HUES6 (cell line): ENCODE results near the gene BRSK2.

Experiments
- H3K27ac ChIP-seq: 2 replicates; pipeline ENCODE4 v1.7.0; 2013; ENCODE audit warnings: low read depth, mild to moderate bottlenecking, low read length, inconsistent platforms
- H3K27me3 ChIP-seq: 2 replicates; pipeline ENCODE4 v1.6.1; 2013; ENCODE audit warnings: low read length; ENCODE audit not compliant: control insufficient read depth, insufficient read depth
- H3K36me3 ChIP-seq: 2 replicates; pipeline ENCODE4 v1.6.1; 2013; ENCODE audit warnings: low read length; ENCODE audit not compliant: control insufficient read depth, insufficient read depth
- H3K4me1 ChIP-seq: 2 replicates; pipeline ENCODE4 v1.6.1; 2013; ENCODE audit warnings: low read length; ENCODE audit not compliant: control insufficient read depth, insufficient read depth
- H3K4me3 ChIP-seq: 2 replicates; pipeline ENCODE4 v1.5.1; 2013; ENCODE audit warnings: low read depth, low read length
- H3K9ac ChIP-seq: one replicate; pipeline ENCODE4 v1.6.1; 2013; ENCODE audit warnings: mild to moderate bottlenecking, low read length
- H3K9me3 ChIP-seq: 2 replicates; pipeline ENCODE4 v1.6.1; 2013; ENCODE audit warnings: low read depth, low read length; ENCODE audit not compliant: control insufficient read depth, insufficient read depth

Gene BRSK2

GRCh38 chr11:1481861-1482441 is 92.2 kb downstream of the BRSK2 start:
- no peaks in the 10 kb centered on the region for H3K27me3 ChIP-seq
- H3K9me3 ChIP-seq, result no peaks in the 10 kb centered on the region
- peaks cover 5% of the 10 kb centered on the region; the same call in 1 of the 2 replicates for H3K36me3 ChIP-seq
- H3K27ac ChIP-seq, result peak overlapping the region; percentile 31; the same call in 1 of the 2 replicates
- H3K4me1 ChIP-seq, result peaks cover 7% of the 10 kb centered on the region; the same call in 1 of the 2 replicates
- H3K4me3 ChIP-seq, result no peak overlapping the region
- no peak overlapping the region for H3K9ac ChIP-seq

DNA sequence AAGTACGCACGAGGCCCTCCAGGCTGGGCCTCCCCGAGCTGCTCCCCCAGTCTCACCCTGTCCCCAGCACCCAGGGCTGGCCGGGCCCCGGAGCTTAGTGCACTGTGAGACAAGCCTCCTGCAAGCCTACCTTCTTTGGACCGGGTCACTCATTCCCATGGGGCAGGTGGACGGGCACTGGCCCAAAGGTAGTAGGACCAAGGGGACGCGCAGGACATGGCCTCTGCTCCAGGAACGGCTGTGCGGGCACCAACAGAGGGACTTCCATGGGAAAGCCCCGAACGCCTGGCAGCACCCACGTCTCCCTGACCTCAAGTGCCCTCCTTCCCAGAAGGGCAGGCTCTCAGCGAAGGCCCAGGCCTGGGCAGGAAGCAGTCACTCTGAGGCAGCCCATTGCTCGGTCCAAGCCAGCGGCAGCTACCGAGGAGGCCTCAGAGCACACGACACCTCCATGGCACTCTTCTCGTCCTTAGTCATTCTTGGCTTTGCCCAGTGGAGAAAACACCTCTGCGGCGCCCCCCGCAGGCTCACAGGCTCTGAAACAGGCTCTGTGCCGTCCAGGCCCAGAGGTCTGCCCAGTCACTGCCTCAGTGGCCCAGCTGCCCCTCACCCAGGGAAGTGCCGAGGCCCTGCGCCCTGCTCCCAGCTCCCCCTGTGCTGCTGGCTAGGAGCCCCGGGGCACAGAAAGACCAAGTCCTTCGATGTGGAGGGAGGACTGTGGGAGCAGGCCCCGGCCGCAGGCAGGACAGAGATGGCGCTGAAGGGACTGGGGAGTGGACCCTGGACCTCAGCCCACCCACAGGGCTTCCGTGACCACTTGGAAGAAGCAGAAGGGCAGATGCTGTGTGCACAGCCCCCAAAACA is 93.1 kb downstream of the BRSK2 start:
- Histone ChIP-seq H3K27me3 (no peaks in the 10 kb centered on the region), H3K4me3 (no peak overlapping the region), H3K4me1 (peaks cover 9% of the 10 kb centered on the region; the same call in 1 of the 2 replicates), H3K27ac (peak overlapping the region; percentile 31; the same call in 1 of the 2 replicates), H3K9ac (no peak overlapping the region), H3K9me3 (no peaks in the 10 kb centered on the region), H3K36me3 (peaks cover 5% of the 10 kb centered on the region; the same call in 1 of the 2 replicates)

GRCh38 chr11:1483445-1483961 is 93.8 kb downstream of the BRSK2 start:
- Histone ChIP-seq H3K27me3 (no peaks in the 10 kb centered on the region), H3K9ac (no peak overlapping the region), H3K4me3 (no peak overlapping the region), H3K27ac (no peak overlapping the region), H3K36me3 (peaks cover 3% of the 10 kb centered on the region; the same call in 1 of the 2 replicates), H3K4me1 (peaks cover 9% of the 10 kb centered on the region; the same call in 1 of the 2 replicates), H3K9me3 (no peaks in the 10 kb centered on the region)

DNA sequence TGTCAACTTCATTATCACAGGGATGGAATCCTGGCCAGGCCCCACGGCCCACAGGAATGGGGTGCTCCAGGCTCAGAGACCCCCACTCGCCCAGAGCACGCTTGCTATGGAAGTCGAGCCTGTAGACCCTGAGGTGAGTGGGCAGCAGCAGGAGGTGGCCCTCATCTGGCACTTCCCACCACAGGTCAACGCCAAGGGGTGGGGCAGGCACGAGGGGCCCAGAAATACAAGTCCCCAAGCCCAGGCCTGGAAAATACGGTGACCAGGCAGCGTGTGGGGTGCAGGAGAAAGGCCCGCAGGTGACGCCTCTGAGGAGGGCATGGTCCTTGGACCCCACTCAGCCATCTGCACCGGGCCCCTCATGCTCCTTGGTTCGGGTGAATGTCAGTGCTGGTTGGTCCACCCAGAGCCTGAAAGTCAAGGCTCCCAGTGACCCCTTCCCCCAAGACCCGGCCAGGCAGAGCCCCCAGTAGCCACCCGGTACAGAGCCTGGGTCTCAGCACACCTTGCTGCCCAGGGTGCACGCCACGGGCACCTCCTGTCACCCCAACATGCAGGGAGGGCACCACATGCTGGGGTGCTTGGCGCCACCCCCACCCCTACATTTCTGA is 94.4 kb downstream of the BRSK2 start:
- Histone ChIP-seq H3K9ac (no peak overlapping the region), H3K27ac (no peak overlapping the region), H3K4me1 (peaks cover 9% of the 10 kb centered on the region; the same call in 1 of the 2 replicates), H3K4me3 (no peak overlapping the region), H3K27me3 (no peaks in the 10 kb centered on the region), H3K36me3 (peaks cover 3% of the 10 kb centered on the region; the same call in 1 of the 2 replicates), H3K9me3 (no peaks in the 10 kb centered on the region)

GRCh38 chr11:1484695-1485503 is 95.2 kb downstream of the BRSK2 start:
- Histone ChIP-seq H3K9me3 (no peaks in the 10 kb centered on the region), H3K27ac (no peak overlapping the region), H3K4me3 (no peak overlapping the region), H3K36me3 (peaks cover 3% of the 10 kb centered on the region; the same call in 1 of the 2 replicates), H3K9ac (no peak overlapping the region), H3K4me1 (peaks cover 9% of the 10 kb centered on the region; the same call in 1 of the 2 replicates), H3K27me3 (no peaks in the 10 kb centered on the region)

- Histone ChIP-seq H3K9ac (no peak overlapping the region), H3K27me3 (no peaks in the 10 kb centered on the region), H3K4me3 (no peak overlapping the region), H3K27ac (no peak overlapping the region), H3K9me3 (no peaks in the 10 kb centered on the region), H3K36me3 (no peaks in the 10 kb centered on the region; the same call in 1 of the 2 replicates), H3K4me1 (peaks cover 9% of the 10 kb centered on the region; the same call in 1 of the 2 replicates)
These were observed 95.8 kb downstream of the BRSK2 start for GRCh38 chr11:1485504-1485885.

DNA sequence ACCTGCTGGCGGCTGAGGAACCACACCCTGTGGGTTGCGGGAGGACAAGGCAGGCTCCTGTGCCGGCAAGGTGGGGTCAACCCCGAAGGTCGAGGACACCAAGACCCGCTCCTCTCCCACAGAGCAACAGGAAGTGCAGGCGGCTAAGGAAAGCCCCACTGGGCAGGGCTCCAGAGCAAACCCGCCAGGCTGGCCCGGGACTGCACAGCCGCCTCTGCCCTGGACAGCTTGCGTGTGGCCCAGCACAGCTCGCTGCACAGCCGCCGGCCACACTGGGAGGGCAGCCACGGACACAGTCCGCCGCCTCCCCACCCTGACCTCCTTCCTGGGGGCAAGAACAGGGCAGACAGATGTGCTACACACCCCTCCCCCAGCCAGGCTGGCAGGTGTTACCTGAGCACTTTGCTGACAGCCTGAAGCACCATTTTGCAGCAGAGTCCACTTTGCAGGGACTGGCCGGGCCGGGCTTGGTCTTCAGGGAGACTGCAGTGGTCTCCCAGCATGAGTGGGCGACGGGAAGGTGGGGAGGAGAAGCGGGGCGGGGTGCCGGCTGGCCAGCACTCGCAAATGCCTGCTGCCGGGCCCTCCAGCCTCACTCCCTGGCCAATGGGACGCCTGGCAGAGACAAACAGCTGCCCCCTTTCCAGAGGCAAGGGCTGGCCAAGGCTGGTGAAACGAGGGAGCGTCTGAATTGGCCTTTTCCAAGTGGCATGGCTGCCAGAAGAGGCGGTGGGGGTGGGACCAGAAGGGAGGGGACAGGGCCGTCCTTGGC is 96.5 kb downstream of the BRSK2 start, which contains the start of gene MOB2:
TSS of gene MOB2 (minus strand) at position 726 of the 772 bp plus-strand sequence. CDS start at position 503, 223 bp downstream.
- Histone ChIP-seq H3K27ac (no peak within 1 kb of the TSS), H3K9ac (no peak within 1 kb of the TSS)

GRCh38 chr11:1487091-1487850 is 97.5 kb downstream of the BRSK2 start:
- no peaks in the 10 kb centered on the region for H3K27me3 ChIP-seq
- peaks cover 9% of the 10 kb centered on the region; the same call in 1 of the 2 replicates for H3K4me1 ChIP-seq
- H3K9ac ChIP-seq, result no peak overlapping the region
- no peaks in the 10 kb centered on the region for H3K36me3 ChIP-seq
- H3K4me3 ChIP-seq, result no peak overlapping the region
- H3K27ac ChIP-seq, result no peak overlapping the region
- H3K9me3 ChIP-seq, result no peaks in the 10 kb centered on the region

More for the DNA sequence above, 96.5 kb downstream of the BRSK2 start, which contains the start of gene MOB2:
- Histone ChIP-seq H3K4me3 (no peak within 1 kb of the TSS), H3K36me3 (no peaks in the 10 kb centered on the region), H3K4me1 (peaks cover 9% of the 10 kb centered on the region; the same call in 1 of the 2 replicates), H3K27me3 (no peaks in the 10 kb centered on the region), H3K9me3 (no peaks in the 10 kb centered on the region)

DNA sequence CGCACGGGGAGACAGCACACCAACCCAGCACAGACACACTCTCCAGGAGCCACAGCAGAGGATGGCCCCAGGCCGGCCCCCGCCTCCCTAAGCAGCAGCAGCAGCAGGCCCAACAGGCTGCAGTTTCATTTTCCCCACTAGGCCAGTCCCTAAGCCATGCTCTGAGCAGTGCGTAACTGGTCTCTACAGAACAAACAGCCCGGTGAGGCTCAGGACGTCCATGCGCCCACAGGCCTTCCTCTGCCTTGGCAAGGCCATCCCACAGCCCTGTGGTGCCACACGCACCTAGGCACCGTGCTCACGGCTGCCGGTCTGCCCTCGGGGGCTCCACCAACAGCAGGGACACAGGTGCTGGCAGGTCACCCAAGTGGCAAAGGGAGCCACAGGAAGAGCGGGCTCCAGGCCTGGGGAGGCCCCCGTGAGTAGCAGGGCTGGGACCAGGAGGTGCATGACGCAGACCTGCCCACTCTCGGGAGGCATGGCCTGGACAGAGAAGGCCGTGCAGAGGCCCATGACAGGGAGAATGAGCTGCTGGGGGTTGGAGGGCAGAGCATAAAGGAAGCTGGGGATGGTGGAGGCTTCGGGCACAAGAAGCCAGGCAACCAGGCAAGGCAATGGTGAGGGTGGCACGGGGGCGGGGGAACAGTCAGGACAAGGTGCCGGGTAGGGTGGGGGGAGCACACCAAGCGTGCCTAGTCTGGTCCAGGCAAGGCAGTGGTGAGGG is 98.3 kb downstream of the BRSK2 start:
- Histone ChIP-seq H3K27me3 (no peaks in the 10 kb centered on the region), H3K9ac (no peak overlapping the region), H3K36me3 (no peaks in the 10 kb centered on the region), H3K4me3 (no peak overlapping the region), H3K27ac (no peak overlapping the region), H3K4me1 (peaks cover 9% of the 10 kb centered on the region; the same call in 1 of the 2 replicates), H3K9me3 (no peaks in the 10 kb centered on the region)
